Lower leg skin (tissue), 3 donors: ENCODE data around the gene PHTF2.

ENCODE experiments used
- CTCF ChIP-seq, 3 donors: fragments of 450-650 bp; IDR thresholded peaks; one replicate each; pipeline ENCODE4 v1.5.1; 2016; ENCODE audit warnings: antibody characterized with exemption in 3 of 3, mild to moderate bottlenecking in 3 of 3, moderate library complexity in 2 of 3
- POLR2A ChIP-seq, 2 donors: fragments of 450-650 bp; IDR thresholded peaks; one replicate each; pipeline ENCODE4 v1.6.1; 2016 to 2017; ENCODE audit warnings: antibody characterized with exemption in 2 of 2, mild to moderate bottlenecking in 1 of 2, moderate library complexity in 1 of 2

DNA sequence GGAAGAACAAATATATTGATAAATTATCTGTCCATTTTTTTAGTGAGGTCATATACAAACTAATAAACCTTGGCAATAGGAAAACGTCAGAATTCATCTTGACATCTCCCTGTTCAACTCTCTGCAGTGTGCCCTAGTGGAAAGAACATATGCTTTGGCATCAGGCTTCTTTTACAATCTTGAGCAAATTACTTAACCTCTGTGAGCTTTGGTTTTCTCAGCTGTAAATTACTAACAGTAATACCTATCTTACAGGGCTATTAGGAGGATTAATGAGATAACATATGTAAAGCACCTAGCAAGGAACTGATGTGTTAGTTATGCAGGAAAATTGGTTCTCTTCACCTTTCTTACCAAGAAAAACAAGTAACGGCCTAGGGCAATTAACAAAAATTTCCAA lies 161.8 kb downstream of the PHTF2 start:
- TF ChIP-seq CTCF (IDR thresholded peaks at IDR 0.05) = no peak
- no peak for TF ChIP-seq POLR2A (IDR thresholded peaks at IDR 0.05)
